NT2/D1 (cell line): Measurements from ENCODE around the gene SDCBP2.

ENCODE experiments used
- SUZ12 ChIP-seq: IDR thresholded peaks from 2 replicates; pipeline ENCODE4 v1.6.1; 2011; ENCODE audit not compliant: insufficient read length, insufficient read depth; ENCODE audit errors: extremely low read depth
- YY1 ChIP-seq: IDR thresholded peaks from 2 replicates; pipeline ENCODE4 v1.6.1; 2011; ENCODE audit not compliant: insufficient read length, insufficient read depth
- ZNF274 ChIP-seq: IDR thresholded peaks from 2 replicates; pipeline ENCODE4 v1.6.1; 2011; ENCODE audit warnings: mild to moderate bottlenecking, low read depth, low read length

- no peak for TF ChIP-seq SUZ12
- TF ChIP-seq YY1 = peak; percentile 82
- no peak for TF ChIP-seq ZNF274
Measured at GRCh38 chr20:1325173-1326030, 3.5 kb downstream of the SDCBP2 start.
